HepG2 (cell line): Measurements from ENCODE around the gene GRK4. TPM values are rescaled to one million over a fixed set of nuclear protein-coding genes. Genes with fewer than 3 reads are reported as not detected.

Source experiments
- BRD4 ChIP-seq: sonication (generic); formaldehyde crosslinking; IDR thresholded peaks from 2 replicates; pipeline ENCODE4 v1.4.0; 2020; ENCODE audit warnings: missing genetic modification reagents
- DR1 ChIP-seq: sonication (generic); formaldehyde crosslinking; IDR thresholded peaks from 2 replicates; pipeline ENCODE4 v1.8.0; 2021; ENCODE audit warnings: mild to moderate bottlenecking, missing genetic modification reagents, inconsistent platforms
- GABPB1 ChIP-seq: IDR thresholded peaks from 2 replicates; pipeline ENCODE4 v1.6.1; 2016; ENCODE audit warnings: mild to moderate bottlenecking, missing genetic modification reagents, moderate library complexity, missing compliant biosample characterization
- MATR3 ChIP-seq: sonication (generic); formaldehyde crosslinking; IDR thresholded peaks from 2 replicates; pipeline ENCODE4 v1.4.0; 2020; ENCODE audit warnings: missing genetic modification reagents
- MIER2 ChIP-seq: IDR thresholded peaks from 2 replicates; pipeline ENCODE4 v1.6.1; 2016; ENCODE audit warnings: missing biosample characterization, missing genetic modification reagents
- MTA3 ChIP-seq: sonication (generic); formaldehyde crosslinking; IDR thresholded peaks from 2 replicates; pipeline ENCODE4 v1.4.0; 2020; ENCODE audit warnings: missing genetic modification reagents
- NFKB2 ChIP-seq: sonication (generic); formaldehyde crosslinking; IDR thresholded peaks from 2 replicates; pipeline ENCODE4 v1.4.0; 2020; ENCODE audit warnings: missing genetic modification reagents, borderline replicate concordance
- POLR2AphosphoS2 ChIP-seq: IDR thresholded peaks from 2 replicates; pipeline ENCODE4 v1.6.1; 2011; ENCODE audit warnings: low read depth, low read length, improper control_type of control experiment
- RAD51 ChIP-seq: fragments of 450-650 bp; IDR thresholded peaks from 2 replicates; pipeline ENCODE4 v1.6.1; 2016; ENCODE audit warnings: borderline replicate concordance
- RXRA ChIP-seq: sonication (generic); formaldehyde crosslinking; IDR thresholded peaks from 2 replicates; pipeline ENCODE4 v1.5.1; 2020; ENCODE audit warnings: missing genetic modification reagents
- SAP130 ChIP-seq: IDR thresholded peaks from 2 replicates; pipeline ENCODE4 v1.6.1; 2016; ENCODE audit warnings: low read depth
- SMARCC2 ChIP-seq: fragments of 450-650 bp; IDR thresholded peaks from 2 replicates; pipeline ENCODE4 v1.6.1; 2017; ENCODE audit warnings: antibody characterized with exemption, mild to moderate bottlenecking
- TBX3 ChIP-seq: fragments of 450-650 bp; IDR thresholded peaks from 2 replicates; pipeline ENCODE4 v1.6.1; 2017; ENCODE audit warnings: antibody characterized with exemption, mild to moderate bottlenecking, inconsistent platforms, borderline replicate concordance
- ZMAT3 ChIP-seq: sonication (generic); formaldehyde crosslinking; conservative IDR thresholded peaks from 2 replicates; pipeline ENCODE4 v1.7.0; 2021; ENCODE audit warnings: missing genetic modification reagents
- ZNF12 ChIP-seq: sonication (generic); formaldehyde crosslinking; IDR thresholded peaks from 2 replicates; pipeline ENCODE4 v1.5.0; 2020; ENCODE audit warnings: missing genetic modification reagents
- ZNF136 ChIP-seq: sonication (generic); formaldehyde crosslinking; IDR thresholded peaks from 2 replicates; pipeline ENCODE4 v1.8.1; 2022; ENCODE audit warnings: low read depth, mild to moderate bottlenecking, moderate library complexity, missing genetic modification reagents
- ZNF230 ChIP-seq: sonication (generic); formaldehyde crosslinking; IDR thresholded peaks from 2 replicates; pipeline ENCODE4 v1.4.0; 2020; ENCODE audit warnings: mild to moderate bottlenecking, missing genetic modification reagents
- ZNF235 ChIP-seq: sonication (generic); formaldehyde crosslinking; IDR thresholded peaks from 2 replicates; pipeline ENCODE4 v1.8.1; 2023; ENCODE audit warnings: mild to moderate bottlenecking, missing genetic modification reagents, borderline replicate concordance
- ZNF383 ChIP-seq: sonication (generic); formaldehyde crosslinking; IDR thresholded peaks from 2 replicates; pipeline ENCODE4 v1.4.0; 2020; ENCODE audit warnings: missing genetic modification reagents, mild to moderate bottlenecking, borderline replicate concordance
- ZNF547 ChIP-seq: sonication (generic); formaldehyde crosslinking; IDR thresholded peaks from 2 replicates; pipeline ENCODE4 v1.5.1; 2020; ENCODE audit warnings: mild to moderate bottlenecking, missing genetic modification reagents
- ZNF773 ChIP-seq: sonication (generic); formaldehyde crosslinking; IDR thresholded peaks from 2 replicates; pipeline ENCODE4 v1.4.0; 2020; ENCODE audit warnings: missing genetic modification reagents, borderline replicate concordance
- ZSCAN29 ChIP-seq: sonication (generic); formaldehyde crosslinking; conservative IDR thresholded peaks from 2 replicates; pipeline ENCODE4 v1.4.0; 2020; ENCODE audit warnings: mild to moderate bottlenecking, missing genetic modification reagents
- polyA plus RNA-seq, 8 experiments: library from polyadenylated mRNA; depleted of rRNA in 3 of 8; stranded (reverse) in 7 of 8; unstranded in 1 of 8; fragments of >200 nt; fragmentation: Illumina TruSeq in 4 of 8; extraction: Trizol in 4 of 8; gene quantifications; 2 replicates each; pipeline versions ENCODE4 v1.2.1 to v1.2.3, GENCODE V29; 2011 to 2016; ENCODE audit warnings: low read depth in 4 of 8, missing spikeins in 1 of 8, mixed read lengths in 1 of 8; ENCODE audit not compliant: insufficient read depth in 1 of 8
- total RNA-seq, 5 experiments: library from RNA; depleted of rRNA; stranded (reverse); fragments of >200 nt; fragmentation: Illumina TruSeq; extraction: Trizol; gene quantifications; 2 replicates each; pipeline ENCODE4 v1.2.3, GENCODE V29; 2016; ENCODE audit warnings: low read depth in 1 of 5
- TF ChIP-seq, protein P1 (sequence below): sonication (generic); formaldehyde crosslinking; IDR thresholded peaks from 2 replicates; pipeline ENCODE4 v1.5.0; 2020; ENCODE audit warnings: mild to moderate bottlenecking, low read depth, missing genetic modification reagents, borderline replicate concordance
- TF ChIP-seq, protein P2 (sequence below): sonication (generic); formaldehyde crosslinking; conservative IDR thresholded peaks from 2 replicates; pipeline ENCODE4 v1.8.0; 2022; ENCODE audit warnings: mild to moderate bottlenecking, moderate library complexity, missing genetic modification reagents
- TF ChIP-seq, protein P3 (sequence below): sonication (generic); formaldehyde crosslinking; IDR thresholded peaks from 2 replicates; pipeline ENCODE4 v1.5.0; 2020; ENCODE audit warnings: missing genetic modification reagents
- TF ChIP-seq, protein P4 (sequence below): sonication (generic); formaldehyde crosslinking; IDR thresholded peaks from 2 replicates; pipeline ENCODE4 v1.9.0; 2021; ENCODE audit warnings: missing genetic modification reagents, borderline replicate concordance

GRK4 gene
- total and polyA plus RNA-seq, 2 of the 13 experiments (the other 11 are each of a cell fraction or from before 2014, with no cell fraction given): 1.8 to 2.0 TPM

DNA sequence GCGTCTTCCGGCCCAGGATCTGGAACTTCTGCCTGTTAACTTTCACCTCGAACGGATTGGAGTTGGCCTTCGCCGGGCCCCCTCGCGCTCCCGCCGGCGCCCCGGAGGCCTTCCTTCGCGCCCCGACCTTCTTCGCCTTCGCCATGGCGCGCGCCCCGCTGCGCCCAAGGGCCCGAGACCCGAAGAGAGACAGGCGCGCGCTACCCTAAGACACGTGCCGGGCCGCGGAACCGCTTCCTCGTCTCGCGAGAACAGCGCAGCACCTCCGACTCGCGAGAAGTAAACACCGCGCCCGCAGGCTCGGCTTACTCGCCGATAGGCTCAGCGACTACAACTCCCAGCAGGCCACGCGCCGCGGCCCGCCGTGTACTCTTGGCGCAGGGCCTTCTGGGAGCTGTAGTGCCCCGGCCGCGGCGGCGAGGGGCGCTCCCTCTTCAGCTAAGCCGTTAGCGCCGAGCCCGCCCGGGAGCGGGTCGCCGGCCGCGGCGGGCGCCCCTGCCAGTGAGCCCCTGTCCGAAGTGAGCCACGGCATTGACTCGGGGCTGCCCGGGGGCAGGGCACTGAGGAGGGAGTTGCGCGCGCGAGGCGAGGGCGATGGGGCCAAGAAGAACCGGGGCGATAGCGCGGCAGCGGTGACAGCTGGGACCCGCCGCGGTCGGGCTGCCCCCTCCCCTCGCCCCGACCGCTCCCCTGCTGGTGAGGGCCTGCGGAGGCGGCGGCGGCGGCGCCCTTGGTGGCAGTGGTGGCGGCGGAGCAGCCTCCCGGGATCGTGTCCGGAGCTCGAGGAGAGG lies at the start of gene GRK4, which contains the start of gene NOP14 (continued):
- TF ChIP-seq GABPB1 (CRISPR knock-in tag) (peak; percentile 93), MTA3 (no peak), RAD51 (no peak; the same call in 1 of the 2 replicates), NFKB2 (CRISPR knock-in tag) (peak; percentile 96; the same call in 1 of the 2 replicates), RXRA (CRISPR knock-in tag) (peak; percentile 77), ZNF383 (peak; percentile 90; the same call in 1 of the 2 replicates), ZNF773 (CRISPR knock-in tag) (no peak), ZNF230 (CRISPR knock-in tag) (peak; percentile 86; the same call in 1 of the 2 replicates), SMARCC2 (no peak), DR1 (peak; percentile 88), ZNF12 (CRISPR knock-in tag) (peak; percentile 67; the same call in 1 of the 2 replicates), ZNF136 (CRISPR knock-in tag) (no peak), MIER2 (CRISPR knock-in tag) (peak; percentile 55; the same call in 1 of the 2 replicates), SAP130 (peak; percentile 96), ZSCAN29 (peak; percentile 94), BRD4 (peak; percentile 86), ZMAT3 (CRISPR knock-in tag) (peak; percentile 79; the same call in 1 of the 2 replicates), POLR2AphosphoS2 (no peak), ZNF547 (CRISPR knock-in tag) (peak; percentile 94), ZNF235 (CRISPR knock-in tag) (peak; percentile 74), TBX3 (no peak), MATR3 (CRISPR knock-in tag) (no peak)
- TF ChIP-seq, protein P1, sequence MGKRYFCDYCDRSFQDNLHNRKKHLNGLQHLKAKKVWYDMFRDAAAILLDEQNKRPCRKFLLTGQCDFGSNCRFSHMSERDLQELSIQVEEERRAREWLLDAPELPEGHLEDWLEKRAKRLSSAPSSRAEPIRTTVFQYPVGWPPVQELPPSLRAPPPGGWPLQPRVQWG: no peak
- TF ChIP-seq, protein P2, sequence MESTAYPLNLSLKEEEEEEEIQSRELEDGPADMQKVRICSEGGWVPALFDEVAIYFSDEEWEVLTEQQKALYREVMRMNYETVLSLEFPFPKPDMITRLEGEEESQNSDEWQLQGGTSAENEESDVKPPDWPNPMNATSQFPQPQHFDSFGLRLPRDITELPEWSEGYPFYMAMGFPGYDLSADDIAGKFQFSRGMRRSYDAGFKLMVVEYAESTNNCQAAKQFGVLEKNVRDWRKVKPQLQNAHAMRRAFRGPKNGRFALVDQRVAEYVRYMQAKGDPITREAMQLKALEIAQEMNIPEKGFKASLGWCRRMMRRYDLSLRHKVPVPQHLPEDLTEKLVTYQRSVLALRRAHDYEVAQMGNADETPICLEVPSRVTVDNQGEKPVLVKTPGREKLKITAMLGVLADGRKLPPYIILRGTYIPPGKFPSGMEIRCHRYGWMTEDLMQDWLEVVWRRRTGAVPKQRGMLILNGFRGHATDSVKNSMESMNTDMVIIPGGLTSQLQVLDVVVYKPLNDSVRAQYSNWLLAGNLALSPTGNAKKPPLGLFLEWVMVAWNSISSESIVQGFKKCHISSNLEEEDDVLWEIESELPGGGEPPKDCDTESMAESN (CRISPR knock-in tag): peak; percentile 79
- TF ChIP-seq, protein P3, sequence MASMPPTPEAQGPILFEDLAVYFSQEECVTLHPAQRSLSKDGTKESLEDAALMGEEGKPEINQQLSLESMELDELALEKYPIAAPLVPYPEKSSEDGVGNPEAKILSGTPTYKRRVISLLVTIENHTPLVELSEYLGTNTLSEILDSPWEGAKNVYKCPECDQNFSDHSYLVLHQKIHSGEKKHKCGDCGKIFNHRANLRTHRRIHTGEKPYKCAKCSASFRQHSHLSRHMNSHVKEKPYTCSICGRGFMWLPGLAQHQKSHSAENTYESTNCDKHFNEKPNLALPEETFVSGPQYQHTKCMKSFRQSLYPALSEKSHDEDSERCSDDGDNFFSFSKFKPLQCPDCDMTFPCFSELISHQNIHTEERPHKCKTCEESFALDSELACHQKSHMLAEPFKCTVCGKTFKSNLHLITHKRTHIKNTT (CRISPR knock-in tag): no peak
- TF ChIP-seq, protein P4, sequence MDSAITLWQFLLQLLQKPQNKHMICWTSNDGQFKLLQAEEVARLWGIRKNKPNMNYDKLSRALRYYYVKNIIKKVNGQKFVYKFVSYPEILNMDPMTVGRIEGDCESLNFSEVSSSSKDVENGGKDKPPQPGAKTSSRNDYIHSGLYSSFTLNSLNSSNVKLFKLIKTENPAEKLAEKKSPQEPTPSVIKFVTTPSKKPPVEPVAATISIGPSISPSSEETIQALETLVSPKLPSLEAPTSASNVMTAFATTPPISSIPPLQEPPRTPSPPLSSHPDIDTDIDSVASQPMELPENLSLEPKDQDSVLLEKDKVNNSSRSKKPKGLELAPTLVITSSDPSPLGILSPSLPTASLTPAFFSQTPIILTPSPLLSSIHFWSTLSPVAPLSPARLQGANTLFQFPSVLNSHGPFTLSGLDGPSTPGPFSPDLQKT (CRISPR knock-in tag): peak; percentile 36; the same call in 1 of the 2 replicates
